Upper lobe of left lung (tissue), 4 donors: ENCODE results near the gene OSBP2.

Experiments
- EP300 ChIP-seq, 4 donors: sonication (generic); formaldehyde crosslinking; IDR thresholded peaks; one replicate each; pipeline ENCODE4 v1.5.1; 2017; ENCODE audit warnings: antibody characterized with exemption in 4 of 4, control low read depth in 2 of 4
- POLR2A ChIP-seq, 4 donors: fragments of 450-650 bp; IDR thresholded peaks; one replicate each; pipeline ENCODE4 v1.5.1; 2016 to 2017; ENCODE audit warnings: antibody characterized with exemption in 4 of 4, mild to moderate bottlenecking in 2 of 4
- TF ChIP-seq, protein P1 (sequence below), 6 experiments: fragments of 450-650 bp in 4 of 6; fragments of 200-600 bp in 2 of 6; sonication (generic) in 2 of 6; IDR thresholded peaks; one replicate each; pipeline ENCODE4 v1.5.1; 2016 to 2019; ENCODE audit warnings: antibody characterized with exemption in 6 of 6

DNA sequence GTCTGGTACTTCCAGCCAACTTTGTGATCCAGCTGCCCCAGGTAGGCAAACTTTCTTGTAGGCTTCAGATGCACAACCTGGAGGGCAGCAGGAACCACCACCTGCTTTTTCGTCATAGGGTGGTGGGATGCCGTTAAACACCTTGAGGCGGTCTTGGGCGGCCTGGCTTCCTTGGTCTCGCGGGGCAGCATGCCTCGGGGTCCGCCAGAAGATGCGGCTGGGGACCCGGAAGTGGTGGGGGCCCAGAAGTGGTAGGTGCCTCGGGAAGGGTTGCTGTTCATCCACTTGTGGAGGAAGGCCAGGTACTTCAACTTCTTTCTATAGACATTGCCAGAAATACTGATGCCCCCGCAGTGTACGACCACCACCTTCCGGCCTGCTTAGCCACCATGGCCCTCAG, 40.3 kb upstream of the OSBP2 start:
- TF ChIP-seq, protein P1, sequence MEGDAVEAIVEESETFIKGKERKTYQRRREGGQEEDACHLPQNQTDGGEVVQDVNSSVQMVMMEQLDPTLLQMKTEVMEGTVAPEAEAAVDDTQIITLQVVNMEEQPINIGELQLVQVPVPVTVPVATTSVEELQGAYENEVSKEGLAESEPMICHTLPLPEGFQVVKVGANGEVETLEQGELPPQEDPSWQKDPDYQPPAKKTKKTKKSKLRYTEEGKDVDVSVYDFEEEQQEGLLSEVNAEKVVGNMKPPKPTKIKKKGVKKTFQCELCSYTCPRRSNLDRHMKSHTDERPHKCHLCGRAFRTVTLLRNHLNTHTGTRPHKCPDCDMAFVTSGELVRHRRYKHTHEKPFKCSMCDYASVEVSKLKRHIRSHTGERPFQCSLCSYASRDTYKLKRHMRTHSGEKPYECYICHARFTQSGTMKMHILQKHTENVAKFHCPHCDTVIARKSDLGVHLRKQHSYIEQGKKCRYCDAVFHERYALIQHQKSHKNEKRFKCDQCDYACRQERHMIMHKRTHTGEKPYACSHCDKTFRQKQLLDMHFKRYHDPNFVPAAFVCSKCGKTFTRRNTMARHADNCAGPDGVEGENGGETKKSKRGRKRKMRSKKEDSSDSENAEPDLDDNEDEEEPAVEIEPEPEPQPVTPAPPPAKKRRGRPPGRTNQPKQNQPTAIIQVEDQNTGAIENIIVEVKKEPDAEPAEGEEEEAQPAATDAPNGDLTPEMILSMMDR (IDR thresholded peaks at IDR 0.05) = no peak
- TF ChIP-seq EP300 (IDR thresholded peaks at IDR 0.05) = no peak
- TF ChIP-seq POLR2A (IDR thresholded peaks at IDR 0.05) = no peak
